ENCODE measurements around the gene SUPT16H. TPM values are rescaled to one million over a fixed set of nuclear protein-coding genes. Genes with fewer than 3 reads are reported as not detected.

Gene SUPT16H
- total RNA-seq, 1 experiment from 2014 or later: 210 TPM

GRCh38 chr14:21399311-21399870, 15.6 kb upstream of the SUPT16H start:
- Histone ChIP-seq H3K4me1 (ENCODE audit: insufficient read depth, low read length) (no peaks in the 10 kb centered on the region), H3K9ac (ENCODE audit: extremely low read depth, insufficient read length, low read length) (no peak overlapping the region), H3K14ac (ENCODE audit: insufficient read depth, low read length) (no peak overlapping the region), H3K4ac (ENCODE audit: low read depth, low read length) (no peak overlapping the region), H4K5ac (ENCODE audit: insufficient read length, low read depth, low read length) (no peak overlapping the region), H3K23me2 (ENCODE audit: insufficient read length, low read depth, low read length, poor library complexity, severe bottlenecking) (no peaks in the 10 kb centered on the region), H3K79me2 (ENCODE audit: insufficient read depth, low read length) (no peaks in the 10 kb centered on the region), H4K8ac (replicated peaks; ENCODE audit: insufficient read length, low read depth, low read length) (no peak overlapping the region), H2BK120ac (ENCODE audit: low read depth, low read length, poor library complexity, severe bottlenecking) (no peak overlapping the region), H2BK5ac (ENCODE audit: insufficient read length, low read length) (no peak overlapping the region), H4K20me1 (ENCODE audit: control insufficient read depth, insufficient read depth, insufficient read length) (no peaks in the 10 kb centered on the region), H3K79me1 (ENCODE audit: insufficient read depth, low read depth, low read length, poor library complexity, severe bottlenecking) (no peaks in the 10 kb centered on the region), H2AK5ac (ENCODE audit: insufficient read length, low read length) (no peak overlapping the region), H4K91ac (ENCODE audit: insufficient read length, low read depth, low read length) (no peak overlapping the region), H2BK15ac (ENCODE audit: low read depth, low read length) (no peak overlapping the region), H3T11ph (ENCODE audit: low read length) (no peak overlapping the region), H3K18ac (ENCODE audit: insufficient read length, low read depth, low read length) (no peak overlapping the region), H3K4me2 (ENCODE audit: insufficient read depth, insufficient read length, low read length) (no peak overlapping the region), H2BK20ac (ENCODE audit: low read depth, low read length, poor library complexity, severe bottlenecking) (no peak overlapping the region), H3K56ac (ENCODE audit: insufficient read length, low read depth, low read length) (no peak overlapping the region), H2BK12ac (ENCODE audit: insufficient read length, low read depth, low read length) (no peak overlapping the region), H3K23ac (ENCODE audit: insufficient read length, low read depth, low read length) (no peak overlapping the region), H2AFZ (ENCODE audit: low read length) (no peak overlapping the region), H3K9me3 (ENCODE audit: control insufficient read depth, low read depth, low read length) (no peaks in the 10 kb centered on the region), H3K27ac (ENCODE audit: insufficient read length, low read depth, low read length) (no peak overlapping the region), H3K27me3 (ENCODE audit: insufficient read depth, low read length) (no peaks in the 10 kb centered on the region)
- Mint-ChIP-seq H3K4me3 (no peak overlapping the region), H3K4me1 (no peaks in the 10 kb centered on the region), H3K27ac (no peak overlapping the region; a peak in 1 of 7 replicates), H3K36me3 (ENCODE audit: insufficient read depth in 1 of 3, low read depth in 3 of 3) (peaks cover 68 to 92% (median 85%) of the 10 kb centered on the region in 3 experiments), H3K27me3 (ENCODE audit: low read depth) (no peaks in the 10 kb centered on the region), H3K9me3 (no peaks in the 10 kb centered on the region)
- DNase-seq: no peak
- no peak for TF ChIP-seq CTCF (conservative IDR thresholded peaks at IDR 0.05)
- no CpG with 5 or more reads among the region's 5 CpGs for WGBS (ENCODE audit: extremely low coverage, insufficient read length, low lambda C conversion rate)
